Measurements from ENCODE around the gene ZNF330. TPM values are rescaled to one million over a fixed set of nuclear protein-coding genes. Genes with fewer than 3 reads are reported as not detected.
A peak's percentile ranks its signal among the peaks of the same experiment; 100 is the strongest.

The ZNF330 gene
- total RNA-seq (2013; cell fraction: nucleolus; rRNA removed), result 58.0 and 61.0 TPM in 2 replicates
- total RNA-seq (2014; rRNA removed) (31.3 and 41.4 TPM in 2 replicates), total RNA-seq (2014; rRNA removed; fragmentation: Illumina TruSeq; extraction: Trizol) (52.1 and 53.5 TPM in 2 replicates), total RNA-seq (2021) (40.5 and 40.7 TPM in 2 replicates), polyA plus RNA-seq (2011; rRNA removed) (57.4 and 69.9 TPM in 2 replicates), polyA plus RNA-seq (2014; fragmentation: Illumina TruSeq; extraction: Trizol) (44.1 and 55.0 TPM in 2 replicates), polyA plus RNA-seq (2014; fragmentation: Nextera tagmentation; extraction: Ambion mirVana) (10 to 100 TPM; 40.1 to 44.5 TPM), polyA plus RNA-seq (2014; rRNA removed) (33.1 and 36.5 TPM in 2 replicates), polyA plus RNA-seq (2016; fragmentation: Nextera tagmentation; extraction: Ambion mirVana) (10 to 100 TPM; 52.0 to 57.6 TPM), polyA minus RNA-seq (2011; rRNA and poly(A)+ RNA removed) (46.0 and 111 TPM in 2 replicates), Bru-seq, nascent RNA (percentile 94 among the genes with signal in this experiment), BruChase-seq, experiment 1, labeled RNA remaining after a 6-hour chase (percentile 88 among the genes with signal in this experiment), BruChase-seq, experiment 2, labeled RNA remaining after a 2-hour chase (percentile 95 among the genes with signal in this experiment)
- 37.2 TPM for polyA plus RNA-seq (2011; ENCODE audit: low read depth)
- 31.7 and 40.5 TPM in 2 replicates for polyA plus RNA-seq (2011; cell fraction: cytosol; rRNA removed)
- 42.0 and 48.1 TPM in 2 replicates for polyA plus RNA-seq (2011; cell fraction: nucleus; rRNA removed)
- polyA plus RNA-seq (2012), result 44.6 and 54.7 TPM in 2 replicates
- 17.8 and 18.0 TPM in 2 replicates for polyA minus RNA-seq (2011; cell fraction: cytosol; rRNA and poly(A)+ RNA removed)
- 16.2 and 21.4 TPM in 2 replicates for polyA minus RNA-seq (2011; cell fraction: nucleus; rRNA and poly(A)+ RNA removed)
- long read RNA-seq, experiment 1, partial matches to known transcripts, result 0 of 1 reads
- long read RNA-seq, experiment 1, other reads (novel, unspliced or antisense), result 0 of 1 reads
- long read RNA-seq, experiment 2, partial matches to known transcripts, result 5 of 10 reads
- long read RNA-seq, experiment 2, other reads (novel, unspliced or antisense), result 1 of 10 reads

DNA sequence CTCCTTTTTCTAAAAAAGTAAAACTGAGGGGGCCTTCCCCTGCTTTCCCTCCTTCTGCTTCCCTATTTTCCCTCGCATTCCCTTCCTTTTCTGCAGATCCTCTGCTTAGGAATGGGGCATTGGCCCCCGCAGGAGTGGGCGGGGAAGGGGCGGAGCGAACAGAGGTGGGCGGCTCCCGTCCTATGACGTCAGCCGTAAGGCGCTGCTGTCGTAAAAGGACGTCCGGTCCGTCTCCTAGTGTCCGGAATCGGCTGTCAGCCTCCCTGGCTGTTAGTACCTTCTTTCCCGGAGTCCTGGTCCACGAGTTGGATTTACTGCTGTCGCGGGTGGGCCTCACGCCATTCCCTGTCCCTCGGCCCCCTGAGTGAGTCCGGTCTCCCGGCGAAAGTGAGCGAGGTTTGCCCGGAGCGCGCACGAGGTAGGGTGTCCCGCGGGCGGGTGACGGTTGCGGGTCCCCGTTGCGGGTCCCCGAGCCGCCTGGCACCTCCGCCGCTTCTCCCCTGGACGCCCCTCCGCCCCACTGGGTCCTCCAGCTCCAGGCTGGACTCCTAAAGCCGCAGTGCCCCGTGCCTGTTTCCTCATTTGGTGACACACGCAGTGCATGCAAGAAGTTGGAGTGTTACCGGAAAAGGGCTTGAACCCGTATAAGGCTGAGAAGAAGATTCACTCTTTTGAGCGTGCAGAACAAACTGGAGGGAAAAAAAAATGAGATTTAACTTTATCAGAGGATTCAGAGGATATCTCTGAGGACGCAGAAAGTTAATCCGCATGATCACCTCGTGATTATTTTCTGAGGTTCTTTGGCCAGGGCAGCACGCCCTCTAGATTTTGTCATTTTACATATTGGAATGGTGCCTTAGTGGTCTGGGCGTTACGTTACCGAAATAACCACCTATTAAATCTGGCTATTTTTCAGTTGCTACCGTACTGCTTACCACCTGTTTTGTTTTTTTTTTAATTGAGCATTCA lies at the start of gene ZNF330:
Gene ZNF330 (plus strand): TSS at position 205 of the 969 bp plus-strand sequence. CDS start 1,477 bp downstream, outside the sequence.
- BruUV-seq (replicated peaks), result TSS peak; percentile 58
- H4K20me1 ChIP-seq (ENCODE audit: control insufficient read depth, insufficient read depth), result no peaks in the 10 kb centered on the region
- peak within 1 kb of the TSS; percentile 98 for H2AFZ ChIP-seq (ENCODE audit: control insufficient read depth, low read depth, low read length)
- no peaks in the 10 kb centered on the region for H3K9me3 ChIP-seq (replicated peaks; ENCODE audit: control insufficient read depth, insufficient read depth, low read length)
- peaks cover 0 to 2% of the 10 kb centered on the region in 2 experiments; a peak in 1 of 4 replicates for H3K36me3 ChIP-seq (ENCODE audit: control insufficient read depth in 2 of 2, insufficient read depth in 2 of 2, low read length in 1 of 2)
- ATAC-seq (peak; percentile 93), FAIRE-seq (peak; percentile 89), DNase-seq (ENCODE audit: low read depth, low spot score) (peak; percentile 53)
- POLR2A ChIA-PET, result no interaction called here
- CTCF ChIA-PET, result no interaction called here
- H3K4me2 ChIP-seq (ENCODE audit: control insufficient read depth, insufficient read depth), result peak within 1 kb of the TSS; percentile 84
- peak within 1 kb of the TSS; percentile 91 for H3K4me3 ChIP-seq
- in situ Hi-C loops (cut with MboI) (no loop called here), intact Hi-C loops (cut with micrococcal nuclease; ENCODE audit: unreplicated experiment) (loop anchor here (10.0 kb wide), 2 partner anchors 414 to 494 kb away; partner anchors contain the start of gene IL15)
- WGBS (ENCODE audit: insufficient coverage, insufficient replicate concordance, low lambda C conversion rate, missing lambda C conversion rate), result 2% methylated on average over 45 of the region's 57 CpGs
- SMC1A ChIA-PET (ENCODE audit: uncharacterized antibody, unreplicated experiment), result no interaction called here
- H3K27me3 ChIP-seq (replicated peaks in 1 of 2; ENCODE audit: control insufficient read depth in 2 of 2, insufficient read depth in 2 of 2, low read length in 1 of 2), result no peaks in the 10 kb centered on the region
- peak within 1 kb of the TSS; percentile 90 for H3K27ac ChIP-seq (ENCODE audit: control insufficient read depth, insufficient read depth)
- H3K9ac ChIP-seq (ENCODE audit: control insufficient read depth, insufficient read depth, low read length), result peak within 1 kb of the TSS; percentile 93
- RAD21 ChIA-PET (ENCODE audit: unreplicated experiment), result no interaction called here
- H3K4me1 ChIP-seq (ENCODE audit: control insufficient read depth, insufficient read depth, low read length), result peaks cover 4% of the 10 kb centered on the region; the same call in 1 of the 2 replicates
- peaks cover 34% of the 10 kb centered on the region for H3K79me2 ChIP-seq (ENCODE audit: control insufficient read depth, insufficient read depth, low read length)
- TF ChIP-seq STAT3 (IDR thresholded peaks at IDR 0.05; ENCODE audit: low read depth, low read length) (no peak), SIN3A (IDR thresholded peaks at IDR 0.05; ENCODE audit: low read depth, low read length) (no peak; the same call in none of the 2 replicates), GABPA (IDR thresholded peaks at IDR 0.05; ENCODE audit: low read depth) (peak; percentile 67), NFYA (IDR thresholded peaks at IDR 0.05; ENCODE audit: borderline replicate concordance, low read depth, low read length) (no peak), IRF4 (IDR thresholded peaks at IDR 0.05; ENCODE audit: low read depth, low read length) (no peak), ZSCAN29 (IDR thresholded peaks at IDR 0.05) (peak; percentile 7; the same call in 1 of the 2 replicates), TCF3 (IDR thresholded peaks at IDR 0.05; ENCODE audit: borderline replicate concordance, insufficient read depth, low read depth, low read length) (no peak), NBN (IDR thresholded peaks at IDR 0.05) (peak; percentile 85), NFYB (IDR thresholded peaks at IDR 0.05; ENCODE audit: insufficient read depth, low read depth, low read length) (no peak)
- TF ChIP-seq, protein P1, sequence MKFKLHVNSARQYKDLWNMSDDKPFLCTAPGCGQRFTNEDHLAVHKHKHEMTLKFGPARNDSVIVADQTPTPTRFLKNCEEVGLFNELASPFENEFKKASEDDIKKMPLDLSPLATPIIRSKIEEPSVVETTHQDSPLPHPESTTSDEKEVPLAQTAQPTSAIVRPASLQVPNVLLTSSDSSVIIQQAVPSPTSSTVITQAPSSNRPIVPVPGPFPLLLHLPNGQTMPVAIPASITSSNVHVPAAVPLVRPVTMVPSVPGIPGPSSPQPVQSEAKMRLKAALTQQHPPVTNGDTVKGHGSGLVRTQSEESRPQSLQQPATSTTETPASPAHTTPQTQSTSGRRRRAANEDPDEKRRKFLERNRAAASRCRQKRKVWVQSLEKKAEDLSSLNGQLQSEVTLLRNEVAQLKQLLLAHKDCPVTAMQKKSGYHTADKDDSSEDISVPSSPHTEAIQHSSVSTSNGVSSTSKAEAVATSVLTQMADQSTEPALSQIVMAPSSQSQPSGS (IDR thresholded peaks at IDR 0.05; ENCODE audit: low read length), result peak; percentile 84
- TF ChIP-seq, protein P2, sequence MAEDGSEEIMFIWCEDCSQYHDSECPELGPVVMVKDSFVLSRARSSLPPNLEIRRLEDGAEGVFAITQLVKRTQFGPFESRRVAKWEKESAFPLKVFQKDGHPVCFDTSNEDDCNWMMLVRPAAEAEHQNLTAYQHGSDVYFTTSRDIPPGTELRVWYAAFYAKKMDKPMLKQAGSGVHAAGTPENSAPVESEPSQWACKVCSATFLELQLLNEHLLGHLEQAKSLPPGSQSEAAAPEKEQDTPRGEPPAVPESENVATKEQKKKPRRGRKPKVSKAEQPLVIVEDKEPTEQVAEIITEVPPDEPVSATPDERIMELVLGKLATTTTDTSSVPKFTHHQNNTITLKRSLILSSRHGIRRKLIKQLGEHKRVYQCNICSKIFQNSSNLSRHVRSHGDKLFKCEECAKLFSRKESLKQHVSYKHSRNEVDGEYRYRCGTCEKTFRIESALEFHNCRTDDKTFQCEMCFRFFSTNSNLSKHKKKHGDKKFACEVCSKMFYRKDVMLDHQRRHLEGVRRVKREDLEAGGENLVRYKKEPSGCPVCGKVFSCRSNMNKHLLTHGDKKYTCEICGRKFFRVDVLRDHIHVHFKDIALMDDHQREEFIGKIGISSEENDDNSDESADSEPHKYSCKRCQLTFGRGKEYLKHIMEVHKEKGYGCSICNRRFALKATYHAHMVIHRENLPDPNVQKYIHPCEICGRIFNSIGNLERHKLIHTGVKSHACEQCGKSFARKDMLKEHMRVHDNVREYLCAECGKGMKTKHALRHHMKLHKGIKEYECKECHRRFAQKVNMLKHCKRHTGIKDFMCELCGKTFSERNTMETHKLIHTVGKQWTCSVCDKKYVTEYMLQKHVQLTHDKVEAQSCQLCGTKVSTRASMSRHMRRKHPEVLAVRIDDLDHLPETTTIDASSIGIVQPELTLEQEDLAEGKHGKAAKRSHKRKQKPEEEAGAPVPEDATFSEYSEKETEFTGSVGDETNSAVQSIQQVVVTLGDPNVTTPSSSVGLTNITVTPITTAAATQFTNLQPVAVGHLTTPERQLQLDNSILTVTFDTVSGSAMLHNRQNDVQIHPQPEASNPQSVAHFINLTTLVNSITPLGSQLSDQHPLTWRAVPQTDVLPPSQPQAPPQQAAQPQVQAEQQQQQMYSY (CRISPR knock-in tag; IDR thresholded peaks at IDR 0.05), result no peak

Data from GM12878 (cell line).